ENCODE measurements around the gene PAH. TPM values are rescaled to one million over a fixed set of nuclear protein-coding genes. Genes with fewer than 3 reads are reported as not detected.
A peak's percentile ranks its signal among the peaks of the same experiment; 100 is the strongest.

The PAH gene
- total RNA-seq, 6 experiments from 2014 or later, result not detected

DNA sequence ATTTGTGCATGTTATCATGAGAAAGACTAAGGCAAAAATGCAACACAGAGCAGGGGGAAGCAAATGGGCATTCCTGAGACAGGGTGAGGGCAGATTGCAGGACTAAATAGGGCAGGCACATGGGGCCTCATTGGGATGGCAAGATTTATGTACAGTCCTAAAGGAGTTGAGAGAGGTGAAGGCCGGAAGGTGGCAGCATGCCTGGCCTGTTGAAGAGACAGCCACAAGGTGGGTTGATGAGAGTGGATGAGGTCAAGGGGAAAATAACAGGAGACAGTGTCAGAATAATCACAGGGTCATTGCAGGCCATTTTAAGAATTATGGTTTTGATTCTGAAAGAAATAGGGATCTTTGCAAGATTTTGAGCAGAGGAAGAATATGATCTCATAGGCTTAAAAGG, 21.0 kb downstream of the PAH start:
- Mint-ChIP-seq H3K9me3 (peaks cover 20% of the 10 kb centered on the region), H3K27ac (no peak overlapping the region), H3K36me3 (ENCODE audit: low read depth) (no peaks in the 10 kb centered on the region), H3K27me3 (ENCODE audit: insufficient read depth) (no peaks in the 10 kb centered on the region; the same call in 1 of the 2 replicates), H3K4me3 (no peak overlapping the region), H3K4me1 (ENCODE audit: low read depth) (no peaks in the 10 kb centered on the region)
- DNase-seq, result no peak
- TF ChIP-seq, protein P1, sequence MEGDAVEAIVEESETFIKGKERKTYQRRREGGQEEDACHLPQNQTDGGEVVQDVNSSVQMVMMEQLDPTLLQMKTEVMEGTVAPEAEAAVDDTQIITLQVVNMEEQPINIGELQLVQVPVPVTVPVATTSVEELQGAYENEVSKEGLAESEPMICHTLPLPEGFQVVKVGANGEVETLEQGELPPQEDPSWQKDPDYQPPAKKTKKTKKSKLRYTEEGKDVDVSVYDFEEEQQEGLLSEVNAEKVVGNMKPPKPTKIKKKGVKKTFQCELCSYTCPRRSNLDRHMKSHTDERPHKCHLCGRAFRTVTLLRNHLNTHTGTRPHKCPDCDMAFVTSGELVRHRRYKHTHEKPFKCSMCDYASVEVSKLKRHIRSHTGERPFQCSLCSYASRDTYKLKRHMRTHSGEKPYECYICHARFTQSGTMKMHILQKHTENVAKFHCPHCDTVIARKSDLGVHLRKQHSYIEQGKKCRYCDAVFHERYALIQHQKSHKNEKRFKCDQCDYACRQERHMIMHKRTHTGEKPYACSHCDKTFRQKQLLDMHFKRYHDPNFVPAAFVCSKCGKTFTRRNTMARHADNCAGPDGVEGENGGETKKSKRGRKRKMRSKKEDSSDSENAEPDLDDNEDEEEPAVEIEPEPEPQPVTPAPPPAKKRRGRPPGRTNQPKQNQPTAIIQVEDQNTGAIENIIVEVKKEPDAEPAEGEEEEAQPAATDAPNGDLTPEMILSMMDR (IDR thresholded peaks at IDR 0.05), result no peak

DNA sequence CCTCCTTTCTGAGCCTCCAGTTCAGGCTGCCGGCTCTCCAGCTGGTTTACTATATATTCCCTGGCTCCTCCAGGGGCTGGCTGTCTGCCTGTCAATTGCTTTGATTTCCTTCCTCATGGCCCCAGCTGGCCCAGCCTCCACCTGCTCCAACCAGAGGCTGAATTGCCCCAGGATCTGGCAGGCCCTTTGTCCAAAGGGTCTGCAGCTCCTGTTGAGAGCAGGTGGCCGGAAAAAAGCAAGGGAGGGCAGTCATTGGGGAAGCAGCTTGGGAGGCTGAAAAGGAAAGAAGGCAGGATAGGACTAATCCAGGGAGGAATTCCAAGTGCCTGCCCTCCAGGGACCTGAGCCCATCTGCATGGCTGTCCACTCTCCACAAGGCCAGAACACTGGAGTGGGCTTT, 25.3 kb downstream of the PAH start:
- Mint-ChIP-seq H3K27me3 (ENCODE audit: insufficient read depth) (no peaks in the 10 kb centered on the region; the same call in 1 of the 2 replicates), H3K27ac (no peak overlapping the region), H3K9me3 (peaks cover 15% of the 10 kb centered on the region), H3K36me3 (ENCODE audit: low read depth) (no peaks in the 10 kb centered on the region), H3K4me1 (ENCODE audit: low read depth) (no peaks in the 10 kb centered on the region), H3K4me3 (no peak overlapping the region)
- TF ChIP-seq, protein P1 (IDR thresholded peaks at IDR 0.05), result no peak
- DNase-seq, result no peak

DNA sequence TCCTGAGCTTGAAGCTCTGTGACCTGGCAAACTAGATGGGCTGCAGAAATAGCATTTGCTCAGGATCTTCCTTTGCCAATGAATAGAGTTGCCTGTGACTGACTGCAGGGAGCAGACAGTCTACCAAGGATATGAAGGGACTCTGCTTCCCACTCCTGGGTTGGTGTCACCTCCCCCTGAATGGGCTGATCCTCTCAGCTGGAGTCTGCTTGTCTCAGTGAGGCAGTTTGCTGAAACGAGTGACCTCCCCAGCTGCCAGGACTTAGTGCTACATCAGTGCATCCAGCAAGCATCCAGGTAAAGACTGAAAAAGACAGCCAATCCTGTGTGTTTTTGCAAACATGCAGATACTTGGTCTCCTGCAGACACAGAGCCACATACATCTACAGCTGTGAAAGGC, 28.5 kb downstream of the PAH start:
- TF ChIP-seq, protein P1 (IDR thresholded peaks at IDR 0.05), result no peak
- H3K4me3 Mint-ChIP-seq, result no peak overlapping the region

DNA sequence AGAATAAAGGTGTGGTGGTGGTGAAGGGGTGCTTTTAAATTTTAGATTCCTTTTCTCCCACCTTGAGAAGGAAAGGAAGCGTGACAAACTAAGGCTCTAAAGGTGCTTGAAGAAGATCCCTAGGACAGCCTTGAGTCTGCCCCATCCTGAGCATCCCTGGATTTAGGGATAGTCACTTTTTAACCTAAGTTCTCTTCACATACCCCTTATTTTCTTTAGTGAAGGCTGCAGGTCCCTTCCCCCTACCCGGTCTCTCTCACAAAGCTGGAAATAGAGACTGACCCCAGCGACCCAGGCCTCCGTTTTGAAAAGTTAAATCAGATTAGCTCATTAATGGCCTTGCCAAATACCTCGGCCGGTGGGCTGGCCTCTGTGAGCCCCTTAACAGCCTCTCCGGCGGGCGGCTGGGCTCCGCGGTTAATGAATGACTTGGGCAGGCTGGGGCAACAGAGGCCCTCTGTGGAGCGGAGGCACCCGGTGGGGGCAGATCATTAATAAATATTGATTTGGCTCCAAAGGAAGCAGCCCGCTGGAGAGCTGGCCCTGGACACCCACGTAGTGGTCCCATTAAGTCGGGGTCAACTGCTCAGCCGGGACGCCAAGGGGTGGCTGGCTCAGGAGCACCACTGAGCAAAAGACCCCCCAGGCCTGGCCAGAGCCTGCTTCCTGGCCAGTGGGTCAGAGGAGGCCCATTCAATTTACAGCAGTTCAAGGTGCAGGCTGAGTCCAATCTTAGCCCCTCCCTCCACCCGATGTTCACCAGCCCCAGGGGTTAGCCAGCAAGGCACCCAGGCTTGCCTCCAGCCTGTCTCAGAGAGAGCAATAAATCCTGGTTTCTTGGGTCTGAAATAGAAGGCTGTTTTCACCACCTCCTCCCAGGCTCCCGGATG, 31.8 kb downstream of the PAH start:
- no peak overlapping the region for H3K27ac Mint-ChIP-seq
- H3K27me3 Mint-ChIP-seq (ENCODE audit: insufficient read depth), result no peaks in the 10 kb centered on the region
- no peaks in the 10 kb centered on the region for H3K36me3 Mint-ChIP-seq (ENCODE audit: low read depth)
- peaks cover 6% of the 10 kb centered on the region; the same call in 1 of the 2 replicates for H3K9me3 Mint-ChIP-seq
- H3K4me1 Mint-ChIP-seq (ENCODE audit: low read depth), result no peaks in the 10 kb centered on the region
- no peak overlapping the region for H3K4me3 Mint-ChIP-seq
- DNase-seq, result no peak
- TF ChIP-seq, protein P1 (IDR thresholded peaks at IDR 0.05), result no peak

More for the DNA sequence above, 28.5 kb downstream of the PAH start:
- no peak for DNase-seq
- H3K27ac Mint-ChIP-seq, result no peak overlapping the region
- H3K4me1 Mint-ChIP-seq (ENCODE audit: low read depth), result no peaks in the 10 kb centered on the region
- peaks cover 7% of the 10 kb centered on the region for H3K9me3 Mint-ChIP-seq
- H3K36me3 Mint-ChIP-seq (ENCODE audit: low read depth), result no peaks in the 10 kb centered on the region
- H3K27me3 Mint-ChIP-seq (ENCODE audit: insufficient read depth), result no peaks in the 10 kb centered on the region; the same call in 1 of the 2 replicates

DNA sequence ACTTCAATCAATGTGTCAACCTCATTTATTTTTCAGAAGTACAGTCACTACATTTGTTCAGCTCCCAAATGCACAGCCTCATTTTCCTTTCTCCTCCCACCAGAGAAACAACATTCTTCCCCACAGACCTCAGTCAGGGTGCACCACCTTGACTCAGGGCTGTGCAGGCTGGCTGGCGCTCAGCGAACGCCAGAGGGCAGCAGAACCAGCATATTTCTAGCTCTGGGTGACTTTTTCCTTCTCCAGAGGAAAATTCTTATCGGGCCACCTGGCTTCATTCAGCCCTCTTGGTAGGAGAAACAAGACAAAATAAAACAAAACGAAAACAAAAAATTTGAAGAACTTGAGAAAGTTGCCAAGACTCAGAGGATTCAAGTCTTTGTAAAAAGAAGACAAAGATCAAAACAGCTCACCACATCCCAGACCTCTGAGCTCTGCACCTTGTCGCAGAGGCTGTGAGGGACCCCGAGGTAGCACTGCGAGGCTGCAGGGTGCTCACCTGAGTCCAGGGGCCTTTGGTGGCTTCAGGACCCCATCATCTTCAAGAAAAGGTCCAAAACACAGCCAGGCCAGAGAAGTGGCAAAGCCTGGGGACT, 33.7 kb downstream of the PAH start:
- H3K9me3 Mint-ChIP-seq, result peaks cover 6% of the 10 kb centered on the region; the same call in 1 of the 2 replicates
- DNase-seq, result peak; percentile 42
- no peaks in the 10 kb centered on the region for H3K36me3 Mint-ChIP-seq (ENCODE audit: low read depth)
- H3K4me1 Mint-ChIP-seq (ENCODE audit: low read depth), result peaks cover 6% of the 10 kb centered on the region; the same call in 1 of the 2 replicates
- TF ChIP-seq, protein P1 (IDR thresholded peaks at IDR 0.05), result peak; percentile 85
- no peaks in the 10 kb centered on the region; the same call in 1 of the 2 replicates for H3K27me3 Mint-ChIP-seq (ENCODE audit: insufficient read depth)
- H3K4me3 Mint-ChIP-seq, result no peak overlapping the region
- no peak overlapping the region for H3K27ac Mint-ChIP-seq
